Activated naive CD8-positive, alpha-beta T cell (primary cell): ENCODE results near the gene C17orf113.
"Not testable (repeated sequence)": the region's sequence is repeated elsewhere in the genome, so short reads cannot be mapped to it uniquely, and the experiment has no call there.

Source experiments
- H3K27ac Mint-ChIP-seq: one replicate; pipeline ENCODE4 v1.8.0; 2021; ENCODE audit warnings: mixed read lengths
- H3K27me3 Mint-ChIP-seq: one replicate; pipeline ENCODE4 v1.8.0; 2021; ENCODE audit warnings: mixed read lengths
- H3K36me3 Mint-ChIP-seq: one replicate; pipeline ENCODE4 v1.8.0; 2021; ENCODE audit warnings: mixed read lengths
- H3K4me1 Mint-ChIP-seq: one replicate; pipeline ENCODE4 v1.8.0; 2021; ENCODE audit warnings: low read depth, mixed read lengths
- H3K4me3 Mint-ChIP-seq: one replicate; pipeline ENCODE4 v1.8.0; 2021; ENCODE audit warnings: mild to moderate bottlenecking, mixed read lengths
- H3K9me3 Mint-ChIP-seq: one replicate; pipeline ENCODE4 v1.8.0; 2021; ENCODE audit warnings: low read depth, mixed read lengths

The C17orf113 gene

GRCh38 chr17:42017866-42018200 lies 32.6 kb downstream of the C17orf113 start:
- peaks cover 56% of the 10 kb centered on the region for H3K4me1 Mint-ChIP-seq
- H3K4me3 Mint-ChIP-seq, result peak overlapping the region; percentile 99
- peaks cover 2% of the 10 kb centered on the region for H3K36me3 Mint-ChIP-seq
- H3K27ac Mint-ChIP-seq, result peak overlapping the region; percentile 93
- no peaks in the 10 kb centered on the region for H3K9me3 Mint-ChIP-seq
- H3K27me3 Mint-ChIP-seq, result no peaks in the 10 kb centered on the region

- peaks cover under 1% of the 10 kb centered on the region for H3K36me3 Mint-ChIP-seq
- H3K27ac Mint-ChIP-seq, result peak within 1 kb of the TSS; percentile 100
- H3K27me3 Mint-ChIP-seq, result no peaks in the 10 kb centered on the region
- H3K4me3 Mint-ChIP-seq, result peak within 1 kb of the TSS; percentile 99
- peaks cover 60% of the 10 kb centered on the region for H3K4me1 Mint-ChIP-seq
- no peaks in the 10 kb centered on the region for H3K9me3 Mint-ChIP-seq
Measured at GRCh38 chr17:42016941-42017865, 33.2 kb downstream of the C17orf113 start, which contains the start of gene DNAJC7. Gene DNAJC7 (minus strand): TSS chr17:42017439. CDS start chr17:42017416, 23 bp downstream.

DNA sequence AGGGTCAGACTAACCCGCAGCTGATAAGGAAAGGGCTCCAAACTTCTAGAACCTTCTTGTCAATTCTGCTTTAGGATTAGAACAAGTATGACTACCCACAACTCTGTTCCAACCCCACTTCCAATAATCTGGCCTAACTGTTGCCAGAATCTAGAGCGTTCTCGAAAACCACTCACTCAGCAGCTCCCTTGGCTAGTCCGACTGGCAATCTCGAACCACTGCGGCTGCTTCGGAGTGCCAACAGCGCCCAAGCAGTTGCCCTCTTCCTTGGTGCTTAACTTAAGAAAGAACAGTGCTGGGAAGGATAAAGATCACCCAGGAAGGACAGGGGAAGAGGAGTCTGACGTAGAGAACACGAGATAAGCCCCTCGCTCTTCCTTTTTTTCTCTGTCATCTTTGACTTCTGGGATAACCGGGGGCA lies 34.0 kb downstream of the C17orf113 start:
- H3K36me3 Mint-ChIP-seq, result no peaks in the 10 kb centered on the region
- H3K4me1 Mint-ChIP-seq, result peaks cover 63% of the 10 kb centered on the region
- peak overlapping the region; percentile 99 for H3K4me3 Mint-ChIP-seq
- no peaks in the 10 kb centered on the region for H3K27me3 Mint-ChIP-seq
- H3K27ac Mint-ChIP-seq, result peak overlapping the region; percentile 100
- no peaks in the 10 kb centered on the region for H3K9me3 Mint-ChIP-seq

GRCh38 chr17:42013740-42014139 lies 36.7 kb downstream of the C17orf113 start:
- not testable (repeated sequence) for H3K4me3 Mint-ChIP-seq, H3K9me3 Mint-ChIP-seq, H3K36me3 Mint-ChIP-seq, H3K27me3 Mint-ChIP-seq
- H3K4me1 Mint-ChIP-seq, result peaks cover 65% of the 10 kb centered on the region
- peak overlapping the region; percentile 68 for H3K27ac Mint-ChIP-seq

DNA sequence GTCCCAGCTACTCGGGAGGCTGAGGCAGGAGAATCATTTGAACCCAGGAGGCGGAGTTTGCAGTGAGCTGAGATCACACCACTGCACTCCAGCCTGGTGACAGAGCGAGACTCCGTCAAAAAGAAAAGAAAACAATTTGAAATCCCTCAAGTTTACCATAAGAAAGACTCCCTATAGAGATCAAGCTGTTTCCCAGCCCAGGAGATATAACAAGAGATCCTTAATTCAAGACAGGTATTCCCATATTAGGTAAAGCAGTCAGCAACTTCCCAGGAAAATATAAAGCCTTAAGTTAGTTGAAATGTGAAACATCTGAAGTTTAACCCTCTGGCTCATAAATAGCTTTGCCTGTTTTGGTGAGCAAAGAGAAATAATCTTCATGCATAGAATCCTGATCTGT lies 38.0 kb downstream of the C17orf113 start:
- H3K4me3 Mint-ChIP-seq, H3K27me3 Mint-ChIP-seq, H3K36me3 Mint-ChIP-seq, H3K9me3 Mint-ChIP-seq, H3K27ac Mint-ChIP-seq: not testable (repeated sequence)
- H3K4me1 Mint-ChIP-seq, result peaks cover 56% of the 10 kb centered on the region

DNA sequence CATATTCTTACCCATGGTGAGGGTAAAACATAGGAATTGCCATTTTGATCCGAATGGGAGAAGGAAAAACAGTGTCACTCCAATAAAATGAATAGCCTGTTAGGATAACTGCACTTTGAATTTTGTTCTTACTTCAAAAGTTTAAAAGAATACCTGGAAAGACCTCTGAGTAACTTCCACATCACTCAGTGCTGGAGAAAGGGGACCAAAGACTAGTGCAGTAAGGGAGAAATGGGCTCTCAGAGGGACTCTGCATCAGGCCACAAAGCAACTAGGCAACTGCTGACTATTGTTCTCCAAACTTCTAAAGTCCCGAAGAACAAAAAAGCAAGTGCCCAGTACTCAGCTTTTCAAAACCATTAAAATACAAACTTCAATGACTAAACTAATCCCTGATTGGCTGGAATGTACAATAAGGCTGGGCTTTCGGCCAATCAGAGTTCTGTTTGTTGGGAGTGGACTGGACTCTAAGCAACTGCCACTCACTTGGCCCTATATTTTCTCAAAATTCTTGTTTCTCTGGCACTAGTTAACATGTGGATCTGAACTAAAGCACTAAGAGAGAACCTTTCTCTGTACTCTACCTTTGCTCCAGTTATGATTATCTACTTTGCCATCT lies 39.4 kb downstream of the C17orf113 start:
- no peak overlapping the region for H3K4me3 Mint-ChIP-seq
- H3K4me1 Mint-ChIP-seq, result peaks cover 56% of the 10 kb centered on the region
- H3K27ac Mint-ChIP-seq, result peak overlapping the region; percentile 38
- peaks cover 2% of the 10 kb centered on the region for H3K36me3 Mint-ChIP-seq
- no peaks in the 10 kb centered on the region for H3K9me3 Mint-ChIP-seq
- no peaks in the 10 kb centered on the region for H3K27me3 Mint-ChIP-seq

DNA sequence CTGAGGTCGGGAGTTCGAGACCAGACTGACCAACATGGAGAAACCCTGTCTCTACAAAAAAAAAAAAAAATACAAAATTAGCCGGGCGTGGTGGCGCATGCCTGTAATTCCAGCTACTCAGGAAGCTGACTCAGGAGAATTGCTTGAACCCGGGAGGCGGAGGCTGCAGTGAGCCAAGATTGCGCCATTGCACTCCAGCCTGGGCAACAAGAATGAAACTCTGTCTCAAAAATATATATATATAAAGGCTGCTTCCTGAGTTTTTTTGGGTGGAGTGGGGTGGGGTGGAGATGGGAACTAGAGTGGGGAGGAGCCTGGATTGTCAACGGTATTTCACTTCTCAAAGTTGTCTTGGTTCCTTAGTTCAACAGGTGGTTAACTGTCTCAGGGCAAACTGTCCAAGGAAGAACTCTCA lies 40.1 kb downstream of the C17orf113 start:
- H3K4me3 Mint-ChIP-seq, H3K36me3 Mint-ChIP-seq, H3K27ac Mint-ChIP-seq, H3K27me3 Mint-ChIP-seq, H3K9me3 Mint-ChIP-seq: not testable (repeated sequence)
- peaks cover 52% of the 10 kb centered on the region for H3K4me1 Mint-ChIP-seq

DNA sequence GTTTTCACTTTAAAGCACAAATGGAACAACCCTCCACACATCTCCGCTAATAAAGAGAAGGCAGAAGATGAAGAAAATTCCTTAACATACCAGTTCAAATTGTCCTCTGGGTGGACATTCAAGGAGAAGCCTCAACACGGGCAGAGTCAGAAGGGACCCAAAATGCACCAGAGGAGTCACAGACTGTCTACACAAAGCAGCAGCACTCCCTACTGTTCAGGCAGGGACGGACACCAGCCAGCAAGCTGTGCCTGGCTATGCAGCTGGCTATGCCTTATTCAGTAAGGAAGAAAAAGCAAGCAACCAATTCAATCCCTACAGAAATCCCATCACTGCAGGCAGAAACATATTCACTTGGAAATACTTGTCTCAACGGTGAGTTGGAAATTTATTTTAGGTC lies 41.2 kb downstream of the C17orf113 start:
- Mint-ChIP-seq H3K4me3 (no peak overlapping the region), H3K36me3 (peaks cover 2% of the 10 kb centered on the region), H3K4me1 (peaks cover 58% of the 10 kb centered on the region), H3K27me3 (no peaks in the 10 kb centered on the region), H3K9me3 (no peaks in the 10 kb centered on the region), H3K27ac (peak overlapping the region; percentile 28)

DNA sequence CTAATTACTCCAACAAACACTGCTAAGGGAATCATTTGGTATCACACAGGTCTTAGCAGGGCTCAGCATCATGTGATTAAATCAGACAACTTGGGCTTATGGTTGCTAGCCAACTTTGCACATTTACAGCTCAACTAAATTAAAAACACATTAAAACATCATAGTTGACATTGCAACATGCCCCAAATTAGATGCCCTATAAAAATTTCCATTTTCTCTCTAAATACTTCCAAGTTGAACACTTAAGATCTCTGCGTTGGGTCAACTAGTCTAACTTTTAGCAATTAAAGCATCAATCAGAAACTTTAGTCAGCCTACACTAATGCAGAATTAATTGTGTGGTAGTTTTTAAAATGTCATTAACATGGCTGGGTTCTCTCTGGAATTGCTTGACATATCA lies 45.2 kb downstream of the C17orf113 start:
- Mint-ChIP-seq H3K4me3 (no peak overlapping the region), H3K36me3 (peaks cover 2% of the 10 kb centered on the region), H3K9me3 (no peaks in the 10 kb centered on the region), H3K27ac (peak overlapping the region; percentile 19), H3K27me3 (no peaks in the 10 kb centered on the region), H3K4me1 (peaks cover 33% of the 10 kb centered on the region)

DNA sequence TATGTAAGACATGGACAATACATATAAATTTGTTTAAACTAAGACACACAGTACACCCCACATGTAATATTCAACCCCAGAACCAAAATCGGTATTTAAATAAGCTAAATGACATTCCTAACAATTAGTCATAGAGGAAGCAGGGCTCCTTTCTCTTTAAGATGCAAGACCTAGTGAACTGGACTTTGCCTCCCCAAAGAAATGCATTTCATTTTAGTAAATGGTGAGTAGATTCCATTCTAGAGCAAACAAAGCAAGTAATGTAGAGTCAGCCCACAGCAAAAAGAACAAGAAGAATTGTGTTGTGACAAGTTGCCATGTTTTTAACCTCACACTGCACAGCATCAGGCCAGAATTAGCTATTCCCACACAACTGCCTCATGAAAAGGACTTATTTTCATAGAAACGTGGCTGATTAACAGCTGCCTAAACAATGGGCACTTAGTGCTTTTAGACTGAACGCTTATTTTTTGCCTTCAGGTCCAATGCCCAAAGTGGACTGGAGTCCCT lies 47.6 kb downstream of the C17orf113 start:
- no peaks in the 10 kb centered on the region for H3K27me3 Mint-ChIP-seq
- H3K36me3 Mint-ChIP-seq, result no peaks in the 10 kb centered on the region
- peaks cover 21% of the 10 kb centered on the region for H3K4me1 Mint-ChIP-seq
- no peak overlapping the region for H3K4me3 Mint-ChIP-seq
- peak overlapping the region; percentile 25 for H3K27ac Mint-ChIP-seq
- H3K9me3 Mint-ChIP-seq, result no peaks in the 10 kb centered on the region

- peaks cover 20% of the 10 kb centered on the region for H3K4me1 Mint-ChIP-seq
- no peak overlapping the region for H3K27ac Mint-ChIP-seq
- H3K27me3 Mint-ChIP-seq, result no peaks in the 10 kb centered on the region
- no peaks in the 10 kb centered on the region for H3K36me3 Mint-ChIP-seq
- no peak overlapping the region for H3K4me3 Mint-ChIP-seq
- no peaks in the 10 kb centered on the region for H3K9me3 Mint-ChIP-seq
Measured at GRCh38 chr17:42002175-42002791, 48.1 kb downstream of the C17orf113 start.

- Mint-ChIP-seq H3K27me3 (no peaks in the 10 kb centered on the region), H3K9me3 (no peaks in the 10 kb centered on the region), H3K4me3 (no peak overlapping the region), H3K27ac (no peak overlapping the region), H3K4me1 (peaks cover 20% of the 10 kb centered on the region), H3K36me3 (no peaks in the 10 kb centered on the region)
Measured at GRCh38 chr17:42001729-42002128, 48.7 kb downstream of the C17orf113 start.

DNA sequence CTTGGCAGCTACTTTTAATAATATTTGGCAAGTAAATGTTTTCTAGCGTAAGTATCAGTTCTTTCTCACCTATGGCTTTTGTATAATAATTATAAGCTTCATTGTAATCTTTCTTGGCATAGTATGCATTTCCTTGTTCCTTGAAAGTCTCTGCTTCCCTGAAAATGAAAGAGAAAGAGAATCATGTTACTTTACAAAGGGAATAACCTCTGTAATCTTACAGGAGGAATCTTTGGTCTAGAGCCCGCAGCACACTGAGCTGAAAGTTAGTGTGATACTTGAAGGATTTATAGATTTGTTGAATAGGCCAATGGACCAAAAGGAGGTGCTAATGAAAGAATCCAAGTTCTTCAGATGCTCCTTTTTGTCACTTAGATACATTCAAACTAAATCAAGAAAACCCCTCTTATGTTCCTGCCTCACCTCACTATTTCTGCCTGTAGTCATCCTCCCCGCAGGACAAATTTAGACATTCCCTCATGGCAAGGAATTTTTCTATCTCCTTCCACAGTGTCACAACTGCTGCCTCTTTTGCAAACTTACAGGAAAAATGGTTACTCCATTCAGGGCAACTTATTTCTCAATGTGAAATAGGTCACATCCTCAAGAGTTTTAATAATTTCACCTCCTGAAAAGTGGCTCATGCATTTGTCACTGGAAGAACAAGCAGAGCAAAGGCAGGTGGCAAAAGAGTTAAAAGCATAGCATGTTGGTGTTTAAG lies 49.8 kb downstream of the C17orf113 start:
- Mint-ChIP-seq H3K4me3 (no peak overlapping the region), H3K36me3 (no peaks in the 10 kb centered on the region), H3K27ac (no peak overlapping the region), H3K27me3 (no peaks in the 10 kb centered on the region), H3K9me3 (no peaks in the 10 kb centered on the region), H3K4me1 (peaks cover 24% of the 10 kb centered on the region)

DNA sequence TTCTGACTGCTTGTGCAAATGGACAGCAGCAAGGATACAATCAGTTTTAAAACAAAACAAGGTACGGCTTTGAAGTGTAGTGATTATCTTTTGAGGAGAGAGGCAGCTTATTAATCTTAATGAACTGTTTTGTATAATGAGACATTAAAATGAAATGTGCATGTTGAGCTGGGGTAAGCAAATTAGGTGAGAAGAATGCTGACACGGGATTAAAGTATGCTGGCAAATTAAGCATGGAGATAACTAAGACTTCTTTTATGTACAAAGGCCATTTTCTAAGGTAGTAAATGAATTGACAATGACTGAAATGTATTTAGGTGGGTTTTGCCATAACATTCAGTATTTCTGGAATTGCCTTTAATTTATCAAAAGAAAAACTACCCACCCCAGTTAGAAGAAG lies 51.9 kb downstream of the C17orf113 start:
- Mint-ChIP-seq H3K4me1 (peaks cover 9% of the 10 kb centered on the region), H3K36me3 (peaks cover 3% of the 10 kb centered on the region), H3K27me3 (no peaks in the 10 kb centered on the region), H3K4me3 (no peak overlapping the region), H3K9me3 (no peaks in the 10 kb centered on the region), H3K27ac (no peak overlapping the region)

GRCh38 chr17:41996855-41997164 lies 53.6 kb downstream of the C17orf113 start:
- Mint-ChIP-seq H3K4me1 (peaks cover 7% of the 10 kb centered on the region), H3K27ac (peak overlapping the region; percentile 28), H3K36me3 (peaks cover 3% of the 10 kb centered on the region), H3K4me3 (no peak overlapping the region), H3K9me3 (no peaks in the 10 kb centered on the region), H3K27me3 (no peaks in the 10 kb centered on the region)
